Measurements from ENCODE around the gene ICE1. TPM values are rescaled to one million over a fixed set of nuclear protein-coding genes. Genes with fewer than 3 reads are reported as not detected.

Gene ICE1
- total and polyA plus RNA-seq, 2 of the 4 experiments (the other 2 are of a cell fraction) = 9.0 to 18.5 TPM

GRCh38 chr5:5377780-5378179 lies 44.7 kb upstream of the ICE1 start:
- no peaks in the 10 kb centered on the region for H3K79me1 ChIP-seq (ENCODE audit: low read depth in 1 of 2, low read length in 2 of 2)
- no peak overlapping the region for H3K4ac ChIP-seq (ENCODE audit: low read depth, low read length)
- H3K18ac ChIP-seq (ENCODE audit: low read depth, low read length) = no peak overlapping the region
- no peak for TF ChIP-seq RFX5 (IDR thresholded peaks at IDR 0.05; ENCODE audit: low read depth, low read length)
- TF ChIP-seq MAZ (IDR thresholded peaks at IDR 0.05; ENCODE audit: borderline replicate concordance, low read depth, low read length) = no peak
- TF ChIP-seq CTCF (conservative IDR thresholded peaks at IDR 0.05; ENCODE audit: low read depth, low read length) = no peak
- no peak for TF ChIP-seq CEBPB (IDR thresholded peaks at IDR 0.05; ENCODE audit: low read depth, low read length)
- TF ChIP-seq NFE2L2 (IDR thresholded peaks at IDR 0.05; ENCODE audit: low read depth, low read length) = no peak
- no peak for TF ChIP-seq BHLHE40 (IDR thresholded peaks at IDR 0.05; ENCODE audit: low read depth, low read length)
- no peak for TF ChIP-seq MAFK (IDR thresholded peaks at IDR 0.05; ENCODE audit: low read depth, low read length)
- no peak for TF ChIP-seq USF2 (IDR thresholded peaks at IDR 0.05; ENCODE audit: low read depth, low read length)
- TF ChIP-seq ELK1 (IDR thresholded peaks at IDR 0.05; ENCODE audit: borderline replicate concordance, low read depth, low read length) = no peak
- TF ChIP-seq SMC3 (IDR thresholded peaks at IDR 0.05; ENCODE audit: low read depth, low read length) = no peak
- no peak for TF ChIP-seq FOS (IDR thresholded peaks at IDR 0.05; ENCODE audit: low read depth, low read length)
- no peak for TF ChIP-seq RAD21 (IDR thresholded peaks at IDR 0.05; ENCODE audit: low read length)
- TF ChIP-seq POLR2A (IDR thresholded peaks at IDR 0.05; ENCODE audit: low read depth, low read length) = no peak
- TF ChIP-seq RCOR1 (IDR thresholded peaks at IDR 0.05; ENCODE audit: insufficient replicate concordance, low read length) = no peak
- TF ChIP-seq CHD1 (IDR thresholded peaks at IDR 0.05; ENCODE audit: low read depth, low read length) = no peak
- TF ChIP-seq MXI1 (IDR thresholded peaks at IDR 0.05; ENCODE audit: borderline replicate concordance, low read depth, low read length) = no peak
- no CpG with 5 or more reads among the region's 6 CpGs for WGBS, 2 experiments (ENCODE audit: extremely low coverage in 2 of 2, insufficient read length in 1 of 2)
- no peak overlapping the region for H4K8ac ChIP-seq (ENCODE audit: low read depth in 2 of 2, low read length in 2 of 2)
- no peak overlapping the region for H2AK5ac ChIP-seq (ENCODE audit: low read depth, low read length)
- H2AFZ ChIP-seq (replicated peaks; ENCODE audit: low read length, poor library complexity) = no peak overlapping the region
- H2BK5ac ChIP-seq (ENCODE audit: low read depth, low read length, poor library complexity, severe bottlenecking) = no peak overlapping the region
- no peak overlapping the region for H3K4me2 ChIP-seq (ENCODE audit: low read depth, low read length)
- in situ Hi-C loops (cut with MboI; ENCODE audit: low sequenced_read_pairs) = no loop called here
- no peak for DNase-seq
- no peak overlapping the region for H4K5ac ChIP-seq (ENCODE audit: low read depth, low read length)
- no peak overlapping the region for H2BK120ac ChIP-seq (ENCODE audit: low read depth, low read length)
- intact Hi-C loops (cut with micrococcal nuclease) = no loop called here
- dilution Hi-C loops (cut with HindIII; ENCODE audit: low sequenced_read_pairs, unreplicated experiment) = no loop called here
- no peak overlapping the region for H3K27ac ChIP-seq (ENCODE audit: insufficient read depth, low read length)
- H3K14ac ChIP-seq (replicated peaks; ENCODE audit: low read depth, low read length) = no peak overlapping the region
- no peaks in the 10 kb centered on the region for H3K36me3 ChIP-seq (ENCODE audit: control insufficient read depth, insufficient read depth, low read length)
- H3K9me1 ChIP-seq (ENCODE audit: insufficient read depth, low read length) = no peaks in the 10 kb centered on the region
- no peak overlapping the region for H3K56ac ChIP-seq (ENCODE audit: extremely low read depth, insufficient read depth, low read length)
- no peak overlapping the region for H2BK20ac ChIP-seq (ENCODE audit: low read depth, low read length)
- no peak overlapping the region for H3K9ac ChIP-seq (ENCODE audit: low read depth, low read length)
- BruUV-seq (replicated peaks) = no TSS peak
- H2AK9ac ChIP-seq (replicated peaks; ENCODE audit: low read depth, low read length, poor library complexity) = no peak overlapping the region
- ChIA-PET POLR2A (ENCODE audit: unreplicated experiment) (no interaction called here), CTCF (no interaction called here)
- no peaks in the 10 kb centered on the region for H3K9me3 ChIP-seq (ENCODE audit: control insufficient read depth, insufficient read depth, low read length)
- H3K4me1 ChIP-seq (ENCODE audit: control insufficient read depth, insufficient read depth, low read length) = no peaks in the 10 kb centered on the region
- no peaks in the 10 kb centered on the region for H4K20me1 ChIP-seq (ENCODE audit: insufficient read depth, low read length)
- no peak overlapping the region for H4K91ac ChIP-seq (ENCODE audit: insufficient read depth, low read depth, low read length)
- H3K4me3 ChIP-seq (ENCODE audit: insufficient read depth, low read depth, low read length) = no peak overlapping the region
- H3K23ac ChIP-seq (ENCODE audit: low read depth, low read length) = no peak overlapping the region
- H2BK15ac ChIP-seq (ENCODE audit: low read depth, low read length) = no peak overlapping the region
- H3K27me3 ChIP-seq (ENCODE audit: control insufficient read depth, insufficient read depth, low read length) = no peaks in the 10 kb centered on the region
- ATAC-seq (ENCODE audit: low read depth) = no peak
